Measurements from ENCODE around the gene KRTCAP2.

- no peak for TF ChIP-seq EZH2 (IDR thresholded peaks at IDR 0.05; ENCODE audit: borderline replicate concordance)
- TF ChIP-seq CTCF (IDR thresholded peaks at IDR 0.05; ENCODE audit: poor library complexity) = no peak
Measured at GRCh38 chr1:155209312-155209721, 36.2 kb upstream of the KRTCAP2 start.

All from hepatocyte (in vitro differentiated cells).